Measurements from ENCODE around the gene ZNF678.

Gene ZNF678

GRCh38 chr1:227562933-227563323, 428 bp upstream of the ZNF678 start:
- no peak for TF ChIP-seq CTCF (conservative IDR thresholded peaks at IDR 0.05)
- peak overlapping the region; percentile 68 for H3K27ac ChIP-seq

- no peak for TF ChIP-seq CTCF (conservative IDR thresholded peaks at IDR 0.05)
Observed at GRCh38 chr1:227567256-227567655, 3.9 kb downstream of the ZNF678 start.

GRCh38 chr1:227568593-227568992, 5.2 kb downstream of the ZNF678 start:
- TF ChIP-seq CTCF (conservative IDR thresholded peaks at IDR 0.05) = no peak
- no peak overlapping the region for H3K27ac ChIP-seq

More at GRCh38 chr1:227567256-227567655, 3.9 kb downstream of the ZNF678 start:
- no peak overlapping the region for H3K27ac ChIP-seq

GRCh38 chr1:227572752-227573151, 9.4 kb downstream of the ZNF678 start:
- H3K27ac ChIP-seq = no peak overlapping the region
- TF ChIP-seq CTCF (conservative IDR thresholded peaks at IDR 0.05) = no peak

- no peak for TF ChIP-seq CTCF (conservative IDR thresholded peaks at IDR 0.05)
- no peak overlapping the region for H3K27ac ChIP-seq
Observed at GRCh38 chr1:227574926-227575325, 11.6 kb downstream of the ZNF678 start.

GRCh38 chr1:227576189-227576588, 12.8 kb downstream of the ZNF678 start:
- no peak for TF ChIP-seq CTCF (conservative IDR thresholded peaks at IDR 0.05)

GRCh38 chr1:227577500-227577899, 14.1 kb downstream of the ZNF678 start:
- no peak overlapping the region for H3K27ac ChIP-seq
- TF ChIP-seq CTCF (conservative IDR thresholded peaks at IDR 0.05) = no peak

More at GRCh38 chr1:227576189-227576588, 12.8 kb downstream of the ZNF678 start:
- H3K27ac ChIP-seq = no peak overlapping the region

- no peak for TF ChIP-seq CTCF (conservative IDR thresholded peaks at IDR 0.05)
- H3K27ac ChIP-seq = no peak overlapping the region
Observed at GRCh38 chr1:227583354-227583753, 20.0 kb downstream of the ZNF678 start.
